NCI-H460 (cell line): ENCODE data around the gene LSP1. TPM values are rescaled to one million over a fixed set of nuclear protein-coding genes. Genes with fewer than 3 reads are reported as not detected.
A peak's percentile ranks its signal among the peaks of the same experiment; 100 is the strongest.
"Not testable (repeated sequence)": the region's sequence is repeated elsewhere in the genome, so short reads cannot be mapped to it uniquely, and the experiment has no call there.

ENCODE experiments used
- DNase-seq: peaks from one replicate; pipeline ENCODE4 v3.0.0-alpha.2; 2016; ENCODE audit warnings: low read depth; ENCODE audit errors: extremely low read depth
- total RNA-seq: library from RNA; depleted of rRNA; stranded (reverse); fragments of >200 nt; shearing (Covaris generic); gene quantifications from 2 replicates; pipeline ENCODE4 v1.2.3, GENCODE V29; 2014

Gene LSP1
- total RNA-seq, 1 experiment from 2014 or later = not detected

- DNase-seq = no peak
Measured at GRCh38 chr11:1875093-1875850, 22.4 kb downstream of the LSP1 start.

- not testable (repeated sequence) for DNase-seq
Measured at GRCh38 chr11:1875851-1876301, 23.0 kb downstream of the LSP1 start.

GRCh38 chr11:1876361-1877063, 23.6 kb downstream of the LSP1 start:
- DNase-seq = peak; percentile 20

GRCh38 chr11:1877211-1878136, 24.6 kb downstream of the LSP1 start:
- no peak for DNase-seq

GRCh38 chr11:1878137-1879031, 25.5 kb downstream of the LSP1 start:
- no peak for DNase-seq

- no peak for DNase-seq
Measured at GRCh38 chr11:1879342-1879940, 26.6 kb downstream of the LSP1 start.

- DNase-seq = no peak
Measured at GRCh38 chr11:1879941-1880720, 27.2 kb downstream of the LSP1 start.

GRCh38 chr11:1880746-1881441, 28.0 kb downstream of the LSP1 start:
- no peak for DNase-seq

- no peak for DNase-seq
Measured at GRCh38 chr11:1881442-1882264, 28.8 kb downstream of the LSP1 start.

GRCh38 chr11:1882265-1883238, 29.7 kb downstream of the LSP1 start:
- peak; percentile 36 for DNase-seq

GRCh38 chr11:1883346-1884302, 30.7 kb downstream of the LSP1 start:
- no peak for DNase-seq

GRCh38 chr11:1884303-1884700, 31.4 kb downstream of the LSP1 start:
- DNase-seq = no peak

- not testable (repeated sequence) for DNase-seq
Measured at GRCh38 chr11:1886551-1886950, 33.7 kb downstream of the LSP1 start.

- no peak for DNase-seq
Measured at GRCh38 chr11:1887451-1888346, 34.8 kb downstream of the LSP1 start.
